ENCODE results near the gene DNAH3. TPM values are rescaled to one million over a fixed set of nuclear protein-coding genes. Genes with fewer than 3 reads are reported as not detected.

The DNAH3 gene
- total RNA-seq, 4 donors from 2014 or later = 0.13 to 0.15 TPM; not detected in 2

- Histone ChIP-seq H3K9me3 (no peaks in the 10 kb centered on the region), H3K4me3 (no peak overlapping the region), H3K4me1 (no peaks in the 10 kb centered on the region), H3K27me3 (peaks cover under 1% of the 10 kb centered on the region), H3K27ac (no peak overlapping the region), H3K36me3 (no peaks in the 10 kb centered on the region)
- TF ChIP-seq EP300 (IDR thresholded peaks at IDR 0.05) = no peak
- TF ChIP-seq POLR2A (IDR thresholded peaks at IDR 0.05) = no peak
- TF ChIP-seq POLR2AphosphoS5 (IDR thresholded peaks at IDR 0.05) = no peak
- no peak for TF ChIP-seq CTCF (IDR thresholded peaks at IDR 0.05)
- no peak for ATAC-seq
- 71 to 82% methylated on average over 8 of the region's 8 CpGs for WGBS, 2 donors (ENCODE audit: low coverage in 1 of 2)
Observed at GRCh38 chr16:21134053-21134452, 16.6 kb downstream of the DNAH3 start.

- no peaks in the 10 kb centered on the region for H3K4me1 ChIP-seq
- H3K4me3 ChIP-seq = no peak overlapping the region
- no peaks in the 10 kb centered on the region for H3K36me3 ChIP-seq
- H3K27me3 ChIP-seq = peaks cover 14% of the 10 kb centered on the region
- H3K9me3 ChIP-seq = no peaks in the 10 kb centered on the region
- WGBS, 2 donors (ENCODE audit: low coverage in 1 of 2) = 58 to 92% methylated on average over 2 to 3 of the region's 3 CpGs
- no peak for ATAC-seq
- H3K27ac ChIP-seq = no peak overlapping the region
- TF ChIP-seq EP300 (IDR thresholded peaks at IDR 0.05) = no peak
- no peak for TF ChIP-seq POLR2AphosphoS5 (IDR thresholded peaks at IDR 0.05)
- no peak for TF ChIP-seq CTCF (IDR thresholded peaks at IDR 0.05)
- no peak for TF ChIP-seq POLR2A (IDR thresholded peaks at IDR 0.05)
Observed at GRCh38 chr16:21130811-21131210, 19.8 kb downstream of the DNAH3 start.

- Histone ChIP-seq H3K36me3 (no peaks in the 10 kb centered on the region), H3K4me3 (no peak overlapping the region), H3K27me3 (peaks cover 14% of the 10 kb centered on the region), H3K9me3 (no peaks in the 10 kb centered on the region), H3K27ac (no peak overlapping the region), H3K4me1 (no peaks in the 10 kb centered on the region)
- WGBS, 2 donors (ENCODE audit: low coverage in 1 of 2) = 67 to 71% methylated on average over 1 to 6 of the region's 6 CpGs
- TF ChIP-seq POLR2A (IDR thresholded peaks at IDR 0.05) (no peak), CTCF (IDR thresholded peaks at IDR 0.05) (no peak)
- no peak for ATAC-seq
Observed at GRCh38 chr16:21128991-21129390, 21.7 kb downstream of the DNAH3 start.

- no peaks in the 10 kb centered on the region for H3K36me3 ChIP-seq
- no peak overlapping the region for H3K27ac ChIP-seq
- H3K4me1 ChIP-seq = no peaks in the 10 kb centered on the region
- peaks cover 14% of the 10 kb centered on the region for H3K27me3 ChIP-seq
- no peaks in the 10 kb centered on the region for H3K9me3 ChIP-seq
- ATAC-seq = no peak
- 58 to 68% methylated on average over 4 to 7 of the region's 7 CpGs for WGBS, 2 donors (ENCODE audit: low coverage in 1 of 2)
- H3K4me3 ChIP-seq = no peak overlapping the region
- no peak for TF ChIP-seq EP300 (IDR thresholded peaks at IDR 0.05)
- TF ChIP-seq POLR2AphosphoS5 (IDR thresholded peaks at IDR 0.05) = no peak
- TF ChIP-seq CTCF (IDR thresholded peaks at IDR 0.05) = no peak
- TF ChIP-seq POLR2A (IDR thresholded peaks at IDR 0.05) = no peak
Observed at GRCh38 chr16:21126518-21126917, 24.1 kb downstream of the DNAH3 start.

GRCh38 chr16:21125191-21125590, 25.5 kb downstream of the DNAH3 start:
- no peak for TF ChIP-seq CTCF (IDR thresholded peaks at IDR 0.05)
- no peak for TF ChIP-seq POLR2A (IDR thresholded peaks at IDR 0.05)
- TF ChIP-seq EP300 (IDR thresholded peaks at IDR 0.05) = no peak
- TF ChIP-seq POLR2AphosphoS5 (IDR thresholded peaks at IDR 0.05) = no peak
- H3K36me3 ChIP-seq = no peaks in the 10 kb centered on the region
- H3K4me3 ChIP-seq = no peak overlapping the region
- peaks cover 14% of the 10 kb centered on the region for H3K27me3 ChIP-seq
- no peak overlapping the region for H3K27ac ChIP-seq
- no peaks in the 10 kb centered on the region for H3K4me1 ChIP-seq
- no peak for ATAC-seq
- H3K9me3 ChIP-seq = no peaks in the 10 kb centered on the region
- WGBS, 2 donors (ENCODE audit: low coverage in 1 of 2) = 90% methylated on average over 7 of the region's 7 CpGs; no CpG with 5 or more reads in 1 of the 2 donors
